Measurements from ENCODE around the gene ARSK. TPM values are rescaled to one million over a fixed set of nuclear protein-coding genes. Genes with fewer than 3 reads are reported as not detected.

The ARSK gene
- total and polyA plus RNA-seq, 2 experiments from 2014 or later = 23.2 to 40.8 TPM

- no peak overlapping the region for H2AFZ ChIP-seq
- peaks cover 35% of the 10 kb centered on the region for H3K36me3 Mint-ChIP-seq (ENCODE audit: low read depth)
- H3K27ac ChIP-seq (ENCODE audit: low read depth) = peak overlapping the region; percentile 51
- H3K79me2 ChIP-seq (replicated peaks; ENCODE audit: insufficient read depth) = no peaks in the 10 kb centered on the region
- ATAC-seq (no peak), DNase-seq (ENCODE audit: low spot score) (no peak)
- peaks cover 34% of the 10 kb centered on the region for H3K4me1 ChIP-seq (ENCODE audit: insufficient read depth)
- H3K4me2 ChIP-seq = peak overlapping the region; percentile 69
- H3K4me1 Mint-ChIP-seq = peaks cover 36% of the 10 kb centered on the region
- no peaks in the 10 kb centered on the region for H3K9me2 ChIP-seq (ENCODE audit: insufficient read depth)
- no peaks in the 10 kb centered on the region; the same call in 1 of the 2 replicates for H3K36me3 ChIP-seq (ENCODE audit: insufficient read depth)
- TF ChIP-seq EZH2phosphoT487 (IDR thresholded peaks at IDR 0.05; ENCODE audit: unreplicated experiment) = no peak
- no peak for TF ChIP-seq ZNF462 (CRISPR knock-in tag; IDR thresholded peaks at IDR 0.05)
- TF ChIP-seq NANOG (IDR thresholded peaks at IDR 0.05; ENCODE audit: borderline replicate concordance) = peak; percentile 97
- no peak for TF ChIP-seq JUNB (IDR thresholded peaks at IDR 0.05; ENCODE audit: unreplicated experiment)
- TF ChIP-seq, protein P1, sequence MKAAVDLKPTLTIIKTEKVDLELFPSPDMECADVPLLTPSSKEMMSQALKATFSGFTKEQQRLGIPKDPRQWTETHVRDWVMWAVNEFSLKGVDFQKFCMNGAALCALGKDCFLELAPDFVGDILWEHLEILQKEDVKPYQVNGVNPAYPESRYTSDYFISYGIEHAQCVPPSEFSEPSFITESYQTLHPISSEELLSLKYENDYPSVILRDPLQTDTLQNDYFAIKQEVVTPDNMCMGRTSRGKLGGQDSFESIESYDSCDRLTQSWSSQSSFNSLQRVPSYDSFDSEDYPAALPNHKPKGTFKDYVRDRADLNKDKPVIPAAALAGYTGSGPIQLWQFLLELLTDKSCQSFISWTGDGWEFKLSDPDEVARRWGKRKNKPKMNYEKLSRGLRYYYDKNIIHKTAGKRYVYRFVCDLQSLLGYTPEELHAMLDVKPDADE (IDR thresholded peaks at IDR 0.05) = no peak
- H3K27ac Mint-ChIP-seq = peak overlapping the region; percentile 91
- no peaks in the 10 kb centered on the region for H4K20me1 ChIP-seq (replicated peaks; ENCODE audit: insufficient read depth)
- no peaks in the 10 kb centered on the region for H3K27me3 ChIP-seq (ENCODE audit: insufficient read depth)
- H3K27me3 Mint-ChIP-seq (ENCODE audit: insufficient read depth, low read depth, poor library complexity) = peaks cover 2% of the 10 kb centered on the region
- H3K4me3 Mint-ChIP-seq = peak overlapping the region; percentile 45
- peak overlapping the region; percentile 41 for H3K4me3 ChIP-seq
- H3K9me3 Mint-ChIP-seq = no peaks in the 10 kb centered on the region
- H3F3A ChIP-seq (replicated peaks; ENCODE audit: low read depth) = no peaks in the 10 kb centered on the region
Measured at GRCh38 chr5:95532415-95532814, 22.5 kb upstream of the ARSK start.

All from GM23338 (cell line).